HG02588 (cell line): ENCODE measurements around the gene VAX1.
"Not testable (repeated sequence)": the region's sequence is repeated elsewhere in the genome, so short reads cannot be mapped to it uniquely, and the experiment has no call there.

Source experiments
- ATAC-seq: cut with Tn5 transposase; IDR thresholded peaks from one replicate; pipeline ENCODE4 v1.9.1; 2021; ENCODE audit warnings: mild to moderate bottlenecking, moderate library complexity; ENCODE audit not compliant: unreplicated experiment

The VAX1 gene

GRCh38 chr10:117136391-117136975, 1.6 kb downstream of the VAX1 start:
- ATAC-seq: no peak

GRCh38 chr10:117135480-117136140, 2.5 kb downstream of the VAX1 start:
- no peak for ATAC-seq

DNA sequence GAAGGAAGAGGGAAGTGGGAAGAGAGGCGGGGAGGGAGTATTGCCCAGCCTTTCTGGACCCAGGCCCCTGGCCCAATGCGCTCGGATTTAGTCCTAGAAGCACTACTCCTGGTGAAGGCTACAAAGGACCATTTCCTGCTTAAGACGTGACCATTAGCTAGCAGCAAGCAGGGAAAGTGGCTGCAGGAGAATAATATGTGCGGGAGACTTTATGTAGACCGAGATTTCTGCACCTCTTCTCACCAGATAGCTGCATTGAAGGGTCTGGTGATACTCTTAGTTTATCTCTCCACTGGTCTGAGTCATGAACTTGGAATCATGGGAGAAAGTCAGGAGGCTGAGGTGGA, 3.1 kb downstream of the VAX1 start:
- no peak for ATAC-seq

- no peak for ATAC-seq
Measured at GRCh38 chr10:117134306-117135025, 3.6 kb downstream of the VAX1 start.

GRCh38 chr10:117134056-117134305, 4.1 kb downstream of the VAX1 start:
- no peak for ATAC-seq

DNA sequence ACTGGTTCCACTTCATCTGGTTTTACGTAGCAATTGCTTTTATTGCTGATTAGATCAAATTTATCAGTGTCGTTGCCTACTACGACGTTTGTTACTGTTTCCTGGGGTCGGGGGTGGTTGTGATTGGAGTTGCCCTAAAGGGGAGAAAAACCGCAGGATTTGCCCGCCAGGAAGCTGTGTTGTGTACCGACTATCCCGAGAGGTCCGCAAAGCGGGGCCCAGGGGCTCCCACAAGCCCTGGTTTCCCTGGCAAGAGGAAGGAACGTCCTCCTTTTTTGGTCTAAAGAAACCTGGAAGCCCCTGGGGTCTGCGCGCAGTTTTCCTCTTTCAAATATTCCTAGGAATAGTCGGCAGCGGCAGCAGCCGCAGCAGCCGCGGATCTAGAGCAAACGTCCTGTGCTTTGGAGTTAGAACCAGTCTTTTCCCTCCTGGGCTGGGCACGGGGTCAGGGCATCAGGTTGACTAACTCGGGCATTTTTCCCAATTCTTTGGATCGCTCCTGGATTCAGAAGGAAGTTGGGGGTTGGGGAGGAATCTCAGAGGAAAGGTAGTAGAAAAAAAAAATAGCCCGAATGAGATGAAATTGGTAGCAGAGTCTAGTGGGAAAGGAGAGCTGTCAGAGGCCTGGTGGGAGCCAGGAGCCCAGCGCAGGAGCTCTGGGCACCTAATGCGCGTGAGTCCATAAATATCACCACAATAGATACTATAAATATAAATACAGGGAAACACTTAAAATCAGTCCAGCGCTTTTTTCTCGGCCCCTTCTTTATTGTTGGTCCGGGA, 4.6 kb downstream of the VAX1 start:
- ATAC-seq: no peak

DNA sequence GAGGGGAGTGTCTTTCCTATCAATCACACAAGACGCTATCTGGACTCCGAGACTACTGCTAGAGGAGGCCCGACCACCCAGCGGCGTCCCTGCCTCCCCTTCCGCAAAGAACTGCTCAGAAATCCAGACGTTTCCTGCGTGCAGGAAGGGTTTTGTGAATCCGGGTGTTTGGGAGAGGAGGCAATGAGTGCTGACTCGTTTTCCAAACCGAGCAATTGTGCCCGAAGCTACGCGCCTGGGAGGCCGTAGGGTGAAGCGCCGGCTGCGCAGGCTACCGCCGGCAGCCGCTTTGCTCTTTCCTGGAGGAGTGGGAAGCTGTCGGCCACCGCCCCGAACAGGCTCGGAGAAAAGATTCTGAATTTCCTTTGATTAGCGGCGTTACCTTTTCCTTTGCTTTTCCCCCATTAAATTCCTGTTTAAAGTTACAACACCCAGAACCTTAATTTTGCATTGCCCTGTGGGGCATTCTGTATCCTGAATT, 5.3 kb downstream of the VAX1 start:
- no peak for ATAC-seq

DNA sequence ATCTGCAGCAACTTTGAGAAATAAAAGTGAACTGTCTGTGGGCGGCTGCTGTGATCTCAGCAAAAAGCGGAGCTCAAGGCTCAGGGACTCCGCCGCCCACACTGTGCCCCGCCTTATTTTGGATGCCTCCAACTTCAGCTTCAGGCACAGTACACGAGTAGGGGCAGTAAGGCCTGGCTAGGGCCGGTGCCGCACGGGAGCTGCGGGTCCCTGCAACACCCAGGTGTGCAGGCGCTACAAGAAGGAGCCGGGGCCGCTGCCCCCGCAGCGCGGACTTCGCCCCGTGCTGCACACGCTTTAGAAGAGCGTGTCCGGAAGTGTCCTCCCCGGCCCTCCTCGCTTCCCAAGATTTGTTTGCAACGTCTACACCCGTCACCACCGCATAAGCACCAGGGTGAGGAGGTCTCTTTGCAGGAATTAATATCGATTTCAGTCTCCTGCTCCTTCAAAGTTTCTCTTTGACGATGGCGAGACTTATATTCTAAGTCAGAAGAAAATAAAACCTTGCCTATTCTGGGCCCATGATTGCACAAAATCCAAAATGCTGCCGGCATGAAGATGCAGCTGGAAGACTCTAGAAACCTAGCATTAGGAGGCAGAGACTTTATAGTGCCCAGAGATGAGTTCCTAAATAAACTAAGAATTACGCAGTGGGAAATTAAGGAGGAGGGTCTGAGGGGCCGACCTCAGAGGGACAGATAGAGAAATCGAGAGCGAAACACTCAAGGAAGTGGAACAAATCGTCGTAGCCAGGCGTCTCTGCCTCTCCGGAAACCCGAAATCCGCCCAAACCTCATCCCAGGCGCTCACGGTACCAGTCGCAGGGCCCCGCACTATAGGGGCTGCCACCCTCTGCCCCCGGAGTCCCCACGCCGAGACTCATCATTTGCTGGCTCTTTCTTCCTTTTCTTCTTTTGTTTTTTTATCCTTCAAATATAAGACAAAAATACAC, 6.4 kb downstream of the VAX1 start:
- ATAC-seq: no peak

GRCh38 chr10:117130862-117131375, 7.2 kb downstream of the VAX1 start:
- no peak for ATAC-seq

DNA sequence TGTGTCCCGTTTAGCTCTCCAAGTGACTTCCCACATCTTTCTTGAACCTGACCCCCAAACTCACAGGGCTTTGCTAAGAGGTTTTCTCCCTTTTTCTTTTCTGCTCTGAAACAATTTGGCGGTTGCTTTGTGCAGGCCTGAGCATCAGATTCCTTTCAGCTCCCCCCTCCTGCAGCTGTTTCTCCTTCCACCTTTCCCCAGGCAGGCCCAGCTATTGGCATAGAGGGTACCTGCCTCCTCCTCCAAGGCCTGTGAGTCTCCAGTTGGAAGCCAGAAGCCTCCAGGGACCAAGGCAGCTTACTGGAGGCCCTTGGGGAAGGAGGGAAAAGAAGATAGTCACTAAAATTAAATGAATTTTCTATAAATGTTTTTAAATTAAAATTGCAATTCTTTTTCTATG, 7.7 kb downstream of the VAX1 start:
- no peak for ATAC-seq

- ATAC-seq: not testable (repeated sequence)
Measured at GRCh38 chr10:117126645-117127044, 11.4 kb downstream of the VAX1 start.

DNA sequence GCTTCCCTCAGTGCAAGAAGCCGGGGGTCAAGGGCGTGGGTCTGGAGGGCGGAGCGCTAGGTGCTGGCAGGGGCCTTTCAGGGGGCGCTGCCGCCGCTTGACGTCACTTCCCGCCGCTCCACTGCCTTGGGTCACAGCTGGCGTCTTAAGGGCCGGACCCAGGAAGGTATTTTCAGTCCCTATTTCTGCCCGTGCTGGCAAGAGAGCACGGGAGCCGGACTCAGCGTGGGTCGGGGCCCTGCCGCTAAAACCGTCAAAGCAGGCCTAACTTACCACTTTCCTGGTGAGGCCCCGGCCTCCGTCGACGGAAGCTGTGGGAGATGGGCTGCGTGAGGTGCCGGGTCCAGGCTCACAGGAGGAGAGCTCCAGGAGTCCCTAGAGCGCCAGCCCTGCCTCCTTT, 12.0 kb downstream of the VAX1 start:
- ATAC-seq: no peak

DNA sequence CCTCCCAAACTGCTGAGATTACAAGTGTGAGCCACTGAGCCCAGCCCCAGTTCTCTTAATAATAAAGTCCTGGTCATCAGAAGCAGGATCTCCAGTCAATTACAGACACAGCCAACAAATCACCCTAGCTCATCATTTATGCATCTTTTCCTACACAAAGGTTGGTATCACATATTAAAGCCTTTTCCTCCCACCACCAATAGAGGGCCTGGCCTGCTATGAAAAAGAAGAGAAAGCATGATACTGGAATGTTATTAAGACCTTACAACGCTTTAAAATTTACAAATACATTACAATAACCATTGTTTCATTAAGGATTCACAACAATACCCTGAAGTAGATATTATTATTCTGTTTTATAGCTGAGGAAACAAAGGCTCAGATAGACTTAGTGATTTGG, 25.9 kb downstream of the VAX1 start:
- ATAC-seq: no peak

- ATAC-seq: no peak
Measured at GRCh38 chr10:117107238-117107637, 30.8 kb downstream of the VAX1 start.

DNA sequence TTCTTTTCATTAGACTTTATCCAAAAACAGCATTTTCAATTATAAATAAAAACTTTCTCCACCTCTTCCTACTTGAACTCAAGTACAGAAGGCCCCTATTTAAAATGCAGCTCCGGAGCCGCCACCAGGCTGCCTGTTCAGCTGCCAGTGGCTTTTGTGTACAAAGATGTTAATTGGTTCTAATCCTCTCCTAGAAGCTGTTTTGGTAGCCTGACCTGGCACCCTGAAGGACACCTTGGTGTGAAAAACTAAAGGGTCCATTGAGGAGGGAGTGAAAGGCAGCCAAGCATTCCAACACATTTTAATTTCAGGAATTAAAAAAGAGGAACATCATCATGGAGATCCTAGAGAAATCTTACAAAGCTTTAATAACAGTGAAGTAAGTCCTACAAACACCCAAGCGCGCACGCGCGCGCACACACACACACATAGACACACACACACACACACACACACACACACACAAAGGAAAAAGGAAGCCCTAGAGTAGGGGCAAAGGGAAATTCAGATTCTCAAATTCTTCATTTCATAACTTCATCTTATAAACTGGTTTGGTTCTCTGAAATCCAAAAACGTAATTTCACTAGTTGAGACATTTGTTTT, 41.4 kb downstream of the VAX1 start:
- ATAC-seq: no peak

DNA sequence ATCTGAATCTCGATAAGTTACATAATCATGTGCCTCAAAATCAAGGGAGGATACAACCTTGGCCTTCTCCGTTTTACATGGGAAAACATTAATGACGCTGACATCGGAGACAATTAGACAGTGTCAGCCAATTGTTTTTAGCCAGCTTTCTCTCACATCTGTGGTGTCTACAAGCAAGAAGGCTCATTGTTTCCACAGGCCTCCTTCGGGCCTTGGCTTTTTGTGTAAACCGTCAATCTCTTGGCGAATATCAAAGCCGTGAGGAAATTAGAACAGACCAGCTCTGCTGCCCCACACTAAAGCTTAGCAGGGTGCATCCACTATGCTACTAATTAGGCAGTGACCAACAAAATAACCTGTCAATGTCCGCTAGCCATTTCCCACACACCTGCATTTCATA, 43.2 kb downstream of the VAX1 start:
- no peak for ATAC-seq

DNA sequence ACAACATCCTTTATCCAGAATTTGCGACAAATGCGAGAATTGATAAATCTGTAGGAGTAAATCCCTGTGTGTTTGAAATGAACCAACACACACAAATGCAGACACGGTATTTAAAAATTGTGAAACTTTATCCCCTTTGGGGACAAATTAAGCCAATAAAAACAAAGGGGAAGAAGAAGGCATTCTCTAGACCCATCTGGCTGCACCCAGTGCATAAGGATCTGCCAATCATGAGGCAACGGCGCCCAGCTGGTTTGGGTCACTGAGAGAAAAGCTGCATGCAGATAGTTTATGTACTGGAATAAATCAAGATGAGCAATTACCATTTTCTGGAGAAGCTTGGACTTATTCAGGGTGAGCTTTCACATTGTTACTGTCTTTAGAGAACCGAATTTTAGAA, 45.7 kb downstream of the VAX1 start:
- no peak for ATAC-seq

DNA sequence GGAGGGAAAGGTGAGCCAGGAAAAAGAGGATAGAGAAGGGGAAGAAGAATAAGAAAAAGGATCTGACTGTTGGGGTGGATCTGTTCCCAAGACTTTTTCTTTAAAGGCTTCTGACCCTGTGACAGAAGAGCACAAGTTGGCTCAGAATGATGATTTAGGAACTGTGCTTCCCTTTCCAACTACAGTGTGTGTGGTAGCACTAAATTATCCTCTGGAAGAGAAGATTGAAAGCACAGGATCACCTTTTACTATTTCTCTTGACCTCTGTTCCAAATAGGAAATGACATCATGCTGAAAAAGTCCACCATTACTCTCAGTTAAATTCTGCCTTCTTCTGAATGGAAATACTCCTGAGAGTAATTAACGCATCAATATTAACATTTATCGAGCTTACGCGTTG, 47.2 kb downstream of the VAX1 start:
- ATAC-seq: no peak

GRCh38 chr10:117087521-117087920, 50.5 kb downstream of the VAX1 start:
- no peak for ATAC-seq

- ATAC-seq: no peak
Measured at GRCh38 chr10:117086546-117086945, 51.5 kb downstream of the VAX1 start.
